HEK293 (cell line): ENCODE measurements around the gene TAS2R50.

Source experiments
- CTCF ChIA-PET: fragments of 350-600 bp; formaldehyde crosslinking; extraction: SDS; loops from one replicate; lab custom pipeline; 2021; ENCODE audit warnings: antibody characterized with exemption; lab: Yijun Ruan, JAX
- POLR2A ChIA-PET: fragments of 300-600 bp; formaldehyde crosslinking; extraction: SDS; loops from one replicate; lab custom pipeline; 2020; ENCODE audit warnings: antibody characterized with exemption, inconsistent platforms; lab: Yijun Ruan, JAX
- H3K27ac ChIP-seq: fragments of 200-500 bp; sonication (Bioruptor generic); 2 replicates; pipeline ENCODE4 v1.5.1; 2014; ENCODE audit warnings: low read depth, low read length, control low read depth, inconsistent platforms; ENCODE audit errors: extremely low read depth
- H3K36me3 ChIP-seq, 2 experiments: fragments of 200-500 bp in 1 of 2; sonication (Bioruptor generic) in 1 of 2; 1 replicate in 1 of 2; 2 replicates in 1 of 2; pipeline ENCODE4 v1.5.1; 2014 to 2017; ENCODE audit warnings: inconsistent platforms in 2 of 2, low read length in 2 of 2; ENCODE audit not compliant: control insufficient read depth in 2 of 2, insufficient read depth in 1 of 2
- H3K4me1 ChIP-seq: fragments of 200-500 bp; sonication (Bioruptor generic); 2 replicates; pipeline ENCODE4 v1.5.1; 2014; ENCODE audit warnings: mild to moderate bottlenecking, low read length, inconsistent platforms; ENCODE audit not compliant: control insufficient read depth, insufficient read depth
- H3K4me3 ChIP-seq: 2 replicates; pipeline ENCODE4 v1.5.1; 2011; ENCODE audit warnings: low read depth, mild to moderate bottlenecking, control low read depth, low read length, moderate library complexity
- H3K9me3 ChIP-seq: fragments of 200-500 bp; sonication (Bioruptor generic); 2 replicates; pipeline ENCODE4 v1.5.1; 2014; ENCODE audit warnings: low read depth, low read length, inconsistent platforms; ENCODE audit not compliant: control insufficient read depth, insufficient read depth
- BCL11B ChIP-seq: fragments of 450-650 bp; formaldehyde crosslinking; IDR thresholded peaks from 2 replicates; pipeline ENCODE4 v1.5.1; 2016; ENCODE audit warnings: low read depth, missing biosample characterization, missing genetic modification characterization
- CTCF ChIP-seq: fragments of 450-650 bp; formaldehyde crosslinking; IDR thresholded peaks from 2 replicates; pipeline ENCODE4 v1.5.1; 2016; ENCODE audit warnings: missing biosample characterization, missing genetic modification characterization
- KLF8 ChIP-seq: fragments of 450-650 bp; formaldehyde crosslinking; IDR thresholded peaks from 2 replicates; pipeline ENCODE4 v1.5.1; 2016; ENCODE audit warnings: missing biosample characterization, missing genetic modification characterization
- KLF9 ChIP-seq: fragments of 450-650 bp; formaldehyde crosslinking; IDR thresholded peaks from 2 replicates; pipeline ENCODE4 v1.5.1; 2016; ENCODE audit warnings: missing biosample characterization, missing genetic modification characterization, low read depth
- MYNN ChIP-seq: fragments of 450-650 bp; formaldehyde crosslinking; IDR thresholded peaks from 2 replicates; pipeline ENCODE4 v1.5.1; 2016; ENCODE audit warnings: missing biosample characterization, missing genetic modification characterization, borderline replicate concordance
- REPIN1 ChIP-seq: fragments of 450-650 bp; formaldehyde crosslinking; IDR thresholded peaks from 2 replicates; pipeline ENCODE4 v1.5.1; 2017; ENCODE audit warnings: missing biosample characterization, missing genetic modification characterization, low read depth
- SCRT2 ChIP-seq: fragments of 450-650 bp; formaldehyde crosslinking; IDR thresholded peaks from 2 replicates; pipeline ENCODE4 v1.5.1; 2016; ENCODE audit warnings: missing biosample characterization, missing genetic modification characterization
- ZBTB17 ChIP-seq: fragments of 450-650 bp; formaldehyde crosslinking; IDR thresholded peaks from 2 replicates; pipeline ENCODE4 v1.5.1; 2016; ENCODE audit warnings: missing biosample characterization, missing genetic modification characterization
- ZBTB48 ChIP-seq: fragments of 450-650 bp; formaldehyde crosslinking; IDR thresholded peaks from 2 replicates; pipeline ENCODE4 v1.5.1; 2016; ENCODE audit warnings: missing biosample characterization, missing genetic modification characterization
- ZFP3 ChIP-seq: fragments of 450-650 bp; formaldehyde crosslinking; IDR thresholded peaks from 2 replicates; pipeline ENCODE4 v1.5.1; 2016; ENCODE audit warnings: low read depth, missing biosample characterization, missing genetic modification characterization
- ZNF114 ChIP-seq: fragments of 450-650 bp; formaldehyde crosslinking; IDR thresholded peaks from 2 replicates; pipeline ENCODE4 v1.5.0; 2017; ENCODE audit warnings: missing biosample characterization, missing genetic modification characterization
- ZNF169 ChIP-seq: fragments of 450-650 bp; formaldehyde crosslinking; IDR thresholded peaks from 2 replicates; pipeline ENCODE4 v1.5.1; 2016; ENCODE audit warnings: missing biosample characterization, missing genetic modification characterization
- ZNF274 ChIP-seq, 2 experiments: fragments of 200-500 bp in 1 of 2; fragments of 450-650 bp in 1 of 2; sonication (Bioruptor generic) in 1 of 2; formaldehyde crosslinking in 1 of 2; IDR thresholded peaks; 2 replicates each; pipeline versions ENCODE4 v1.5.1 to v1.6.1; 2014 to 2016; ENCODE audit warnings: borderline replicate concordance in 1 of 2, inconsistent platforms in 1 of 2, low read length in 1 of 2, missing biosample characterization in 1 of 2, missing genetic modification characterization in 1 of 2
- ZNF292 ChIP-seq: fragments of 450-650 bp; formaldehyde crosslinking; IDR thresholded peaks from 2 replicates; pipeline ENCODE4 v1.5.1; 2016; ENCODE audit warnings: low read depth, missing biosample characterization, missing genetic modification characterization, borderline replicate concordance
- ZNF433 ChIP-seq: fragments of 450-650 bp; formaldehyde crosslinking; IDR thresholded peaks from 2 replicates; pipeline ENCODE4 v1.5.1; 2016; ENCODE audit warnings: missing biosample characterization, missing genetic modification characterization, low read depth
- ZNF48 ChIP-seq: fragments of 450-650 bp; formaldehyde crosslinking; IDR thresholded peaks from 2 replicates; pipeline ENCODE4 v1.5.1; 2016; ENCODE audit warnings: missing biosample characterization, missing genetic modification characterization
- ZNF501 ChIP-seq: fragments of 450-650 bp; formaldehyde crosslinking; IDR thresholded peaks from 2 replicates; pipeline ENCODE4 v1.5.1; 2016; ENCODE audit warnings: missing biosample characterization, missing genetic modification characterization
- ZNF610 ChIP-seq: fragments of 450-650 bp; formaldehyde crosslinking; IDR thresholded peaks from 2 replicates; pipeline ENCODE4 v1.5.1; 2016; ENCODE audit warnings: missing biosample characterization, missing genetic modification characterization, borderline replicate concordance
- ZNF639 ChIP-seq: fragments of 450-650 bp; formaldehyde crosslinking; IDR thresholded peaks from 2 replicates; pipeline ENCODE4 v1.5.1; 2016; ENCODE audit warnings: missing biosample characterization, missing genetic modification characterization
- ZNF843 ChIP-seq: fragments of 450-650 bp; formaldehyde crosslinking; IDR thresholded peaks from 2 replicates; pipeline ENCODE4 v1.5.1; 2016; ENCODE audit warnings: missing biosample characterization, missing genetic modification characterization
- TF ChIP-seq, protein P1 (sequence below): fragments of 450-650 bp; formaldehyde crosslinking; IDR thresholded peaks from 2 replicates; pipeline ENCODE4 v1.5.1; 2016; ENCODE audit warnings: missing biosample characterization, missing genetic modification characterization
- TF ChIP-seq, protein P2 (sequence below): fragments of 450-650 bp; formaldehyde crosslinking; IDR thresholded peaks from 2 replicates; pipeline ENCODE4 v1.5.1; 2016; ENCODE audit warnings: missing biosample characterization, missing genetic modification characterization

TAS2R50 gene

DNA sequence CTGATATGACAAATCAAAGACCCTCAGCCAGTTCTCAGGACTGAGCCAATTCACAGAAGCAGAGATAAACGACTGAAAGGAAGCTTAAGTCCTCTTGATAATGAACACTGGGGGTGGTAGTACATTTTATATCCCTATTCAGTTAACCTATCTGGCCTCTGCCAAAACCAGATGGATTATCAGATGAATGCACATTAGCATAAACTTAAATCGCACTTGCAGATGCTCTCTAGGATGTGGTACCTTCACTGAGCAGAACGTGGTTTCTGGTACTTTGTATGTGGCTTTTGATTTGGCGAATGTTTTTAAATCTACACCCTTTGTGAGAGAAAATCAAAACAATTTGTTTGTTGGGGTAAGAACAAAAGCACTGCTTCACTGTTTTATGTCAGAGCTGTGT lies 26.5 kb downstream of the TAS2R50 start:
- H3K4me3 ChIP-seq: no peak overlapping the region
- no peaks in the 10 kb centered on the region for H3K36me3 ChIP-seq
- H3K27ac ChIP-seq: no peak overlapping the region
- CTCF ChIA-PET: interaction anchor here (0.9 kb wide), 1 partner anchor 240 kb away, joined by 3 read pairs; no protein-coding TSS in a partner anchor
- POLR2A ChIA-PET: no interaction called here
- TF ChIP-seq ZNF292 (tag by site-specific recombination) (no peak), SCRT2 (tag by site-specific recombination) (no peak), ZNF114 (no peak), ZFP3 (no peak), ZNF274 (IDR thresholded peaks at IDR 0.05; ENCODE audit: low read length) (no peak), ZNF274 (tag by site-specific recombination; IDR thresholded peaks at IDR 0.05; ENCODE audit: borderline replicate concordance) (no peak), ZNF610 (tag by site-specific recombination) (no peak), REPIN1 (tag by site-specific recombination) (no peak), MYNN (no peak), ZNF501 (tag by site-specific recombination) (no peak), ZNF639 (tag by site-specific recombination) (no peak), ZNF169 (no peak), ZNF433 (no peak), KLF9 (no peak), KLF8 (no peak), ZNF843 (no peak), ZBTB17 (tag by site-specific recombination) (no peak), BCL11B (no peak), ZNF48 (tag by site-specific recombination) (no peak)
- TF ChIP-seq, protein P1, sequence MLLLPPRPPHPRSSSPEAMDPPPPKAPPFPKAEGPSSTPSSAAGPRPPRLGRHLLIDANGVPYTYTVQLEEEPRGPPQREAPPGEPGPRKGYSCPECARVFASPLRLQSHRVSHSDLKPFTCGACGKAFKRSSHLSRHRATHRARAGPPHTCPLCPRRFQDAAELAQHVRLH: no peak
- TF ChIP-seq, protein P2, sequence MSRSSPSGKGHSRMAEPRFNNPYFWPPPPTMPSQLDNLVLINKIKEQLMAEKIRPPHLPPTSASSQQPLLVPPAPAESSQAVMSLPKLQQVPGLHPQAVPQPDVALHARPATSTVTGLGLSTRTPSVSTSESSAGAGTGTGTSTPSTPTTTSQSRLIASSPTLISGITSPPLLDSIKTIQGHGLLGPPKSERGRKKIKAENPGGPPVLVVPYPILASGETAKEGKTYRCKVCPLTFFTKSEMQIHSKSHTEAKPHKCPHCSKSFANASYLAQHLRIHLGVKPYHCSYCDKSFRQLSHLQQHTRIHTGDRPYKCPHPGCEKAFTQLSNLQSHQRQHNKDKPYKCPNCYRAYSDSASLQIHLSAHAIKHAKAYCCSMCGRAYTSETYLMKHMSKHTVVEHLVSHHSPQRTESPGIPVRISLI (tag by site-specific recombination): no peak
- H3K4me1 ChIP-seq: no peaks in the 10 kb centered on the region
- H3K9me3 ChIP-seq: no peaks in the 10 kb centered on the region

DNA sequence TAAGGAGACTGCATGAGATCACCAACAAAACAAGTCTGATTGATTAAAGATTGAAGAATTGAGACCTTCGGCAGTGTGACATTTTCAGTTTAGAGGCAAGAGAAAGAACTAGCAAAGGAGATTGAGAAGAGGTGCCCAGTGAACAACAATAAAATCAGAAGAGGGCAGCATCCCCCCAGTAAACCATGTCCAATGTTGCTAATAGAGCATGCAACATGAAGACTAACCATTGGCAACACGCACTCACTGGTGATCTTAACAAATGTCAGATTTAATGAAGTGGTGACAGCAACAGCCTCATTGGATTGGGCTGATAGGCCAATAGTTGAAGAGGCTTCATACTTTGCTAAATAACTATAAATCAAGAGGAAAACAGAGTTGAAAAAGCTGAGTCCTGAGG lies 26.9 kb downstream of the TAS2R50 start:
- TF ChIP-seq ZBTB48: no peak
- 0 out of 2 replicates have a peak, but pooled peaks have one; percentile 10 for TF ChIP-seq CTCF (tag by site-specific recombination)
- TF ChIP-seq, all 188 proteins: peak for 1
- no peak overlapping the region for H3K27ac ChIP-seq
- H3K9me3 ChIP-seq: no peaks in the 10 kb centered on the region
- ChIA-PET POLR2A (no interaction called here), CTCF (interaction anchor here (0.9 kb wide), 1 partner anchor 240 kb away, joined by 3 read pairs; no protein-coding TSS in a partner anchor)
- no peak overlapping the region for H3K4me3 ChIP-seq
- H3K36me3 ChIP-seq: no peaks in the 10 kb centered on the region
- no peaks in the 10 kb centered on the region for H3K4me1 ChIP-seq
